ENCODE data around the gene RSPH6A. TPM values are rescaled to one million over a fixed set of nuclear protein-coding genes. Genes with fewer than 3 reads are reported as not detected.

Gene RSPH6A
- total and polyA plus RNA-seq, 2 experiments from 2014 or later = not detected

DNA sequence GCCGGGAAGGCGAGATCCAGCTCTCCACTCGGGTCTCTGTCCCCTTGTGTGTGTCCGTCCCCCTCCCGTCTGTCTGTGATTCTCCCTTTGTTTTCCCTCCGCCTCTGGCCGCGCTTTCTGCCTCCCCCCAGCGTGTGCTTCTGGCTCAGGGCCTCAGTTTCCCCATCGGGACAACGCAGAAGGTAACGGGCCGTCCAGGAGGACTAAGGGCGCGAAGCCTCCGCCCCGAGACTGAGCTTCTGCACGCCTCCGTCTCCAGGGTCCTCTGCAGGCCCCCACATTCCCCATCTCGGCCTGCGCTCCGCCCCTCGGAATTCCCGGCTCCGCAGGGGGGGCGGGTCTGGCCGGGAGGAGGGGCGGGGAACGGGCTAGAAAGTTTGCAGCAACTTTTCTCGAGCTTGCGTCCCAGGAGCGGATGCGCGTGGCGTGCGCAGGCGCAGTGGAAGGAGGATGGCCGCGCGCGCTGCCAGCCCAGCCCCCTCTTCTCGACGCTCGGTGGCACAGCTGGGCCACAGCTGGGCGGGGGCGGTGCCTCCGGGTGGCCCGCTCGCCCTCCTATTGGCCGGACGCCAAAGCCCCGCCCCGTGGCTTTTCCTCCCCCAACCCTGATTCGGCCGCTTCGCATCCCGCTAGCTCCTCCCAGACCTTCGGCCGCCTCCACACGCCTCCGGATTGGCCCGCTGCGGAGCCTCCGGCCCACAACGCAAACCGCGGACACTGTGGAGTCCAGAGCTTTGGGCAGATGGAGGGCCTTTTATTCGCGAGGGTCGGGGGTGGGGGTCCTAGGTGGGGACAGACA is 45.9 kb downstream of the RSPH6A start, which contains the start of gene SIX5:
Gene SIX5 (minus strand): TSS at position 269 of the 799 bp plus-strand sequence. CDS start 408 bp downstream, outside the sequence.
- TF ChIP-seq EZH2 (IDR thresholded peaks at IDR 0.05; ENCODE audit: insufficient read depth, poor library complexity, severe bottlenecking) (no peak), EZH2phosphoT487 (IDR thresholded peaks at IDR 0.05; ENCODE audit: insufficient read depth, low read depth) (no peak)
- H3K27ac ChIP-seq = peak within 1 kb of the TSS; percentile 94
- H3K4me2 ChIP-seq (ENCODE audit: unreplicated experiment) = peak within 1 kb of the TSS; percentile 99
- peaks cover 5% of the 10 kb centered on the region; the same call in 1 of the 2 replicates for H3K4me1 ChIP-seq (ENCODE audit: insufficient read depth)
- H4K20me1 ChIP-seq (ENCODE audit: insufficient read depth) = no peaks in the 10 kb centered on the region
- H3K9me2 ChIP-seq (ENCODE audit: insufficient read depth) = no peaks in the 10 kb centered on the region
- no peaks in the 10 kb centered on the region for H3K9me3 ChIP-seq (ENCODE audit: low read depth)
- H3K27me3 ChIP-seq (replicated peaks; ENCODE audit: insufficient read depth) = no peaks in the 10 kb centered on the region
- H3F3A ChIP-seq (ENCODE audit: insufficient read depth) = peaks cover 11% of the 10 kb centered on the region
- peak within 1 kb of the TSS; percentile 95 for H3K9ac ChIP-seq
- H3K79me2 ChIP-seq (ENCODE audit: insufficient read depth) = peaks cover 18% of the 10 kb centered on the region; the same call in 1 of the 2 replicates
- peak within 1 kb of the TSS; percentile 95 for H3K4me3 ChIP-seq
- H3K36me3 ChIP-seq (ENCODE audit: low read depth) = no peaks in the 10 kb centered on the region
- peak; percentile 98 for DNase-seq
- peak within 1 kb of the TSS; percentile 67 for H2AFZ ChIP-seq
- in situ Hi-C loops (cut with MboI) = no loop called here
- WGBS, 2 experiments (ENCODE audit: low coverage in 1 of 2, low lambda C conversion rate in 2 of 2, missing lambda C conversion rate in 2 of 2) = 1 to 2% methylated on average over 55 to 56 of the region's 70 CpGs

DNA sequence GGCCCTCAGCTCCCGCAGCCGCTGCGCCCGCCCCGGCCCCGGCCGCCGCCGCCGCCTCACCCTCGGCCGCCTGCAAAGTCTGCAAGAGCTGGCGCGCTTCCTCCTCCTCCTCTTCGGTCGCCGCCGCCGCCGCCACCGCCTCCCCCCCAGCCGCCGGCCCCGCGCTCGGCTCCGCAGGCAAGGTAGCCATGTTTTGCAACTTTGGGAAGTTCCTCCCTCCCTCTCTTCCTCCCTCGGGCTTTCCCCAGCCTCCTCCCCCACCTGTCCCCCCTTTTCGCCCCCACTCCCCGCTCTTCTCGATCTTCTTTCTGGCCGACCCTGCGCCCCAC is 46.5 kb downstream of the RSPH6A start:
- 0% methylated on average over 1 to 15 of the region's 33 CpGs for WGBS, 2 experiments (ENCODE audit: low coverage in 1 of 2, low lambda C conversion rate in 2 of 2, missing lambda C conversion rate in 2 of 2)
- H3K9ac ChIP-seq = peak overlapping the region; percentile 95
- peak overlapping the region; percentile 94 for H3K27ac ChIP-seq
- H3K79me2 ChIP-seq (ENCODE audit: insufficient read depth) = peaks cover 18% of the 10 kb centered on the region; the same call in 1 of the 2 replicates
- H4K20me1 ChIP-seq (ENCODE audit: insufficient read depth) = no peaks in the 10 kb centered on the region
- peaks cover 11% of the 10 kb centered on the region for H3F3A ChIP-seq (ENCODE audit: insufficient read depth)
- H3K4me1 ChIP-seq (ENCODE audit: insufficient read depth) = peaks cover 5% of the 10 kb centered on the region; the same call in 1 of the 2 replicates
- H3K4me2 ChIP-seq (ENCODE audit: unreplicated experiment) = peak overlapping the region; percentile 95
- H3K9me3 ChIP-seq (ENCODE audit: low read depth) = no peaks in the 10 kb centered on the region
- in situ Hi-C loops (cut with MboI) = no loop called here
- H3K27me3 ChIP-seq (replicated peaks; ENCODE audit: insufficient read depth) = no peaks in the 10 kb centered on the region
- TF ChIP-seq EZH2phosphoT487 (IDR thresholded peaks at IDR 0.05; ENCODE audit: insufficient read depth, low read depth) (no peak), EZH2 (IDR thresholded peaks at IDR 0.05; ENCODE audit: insufficient read depth, poor library complexity, severe bottlenecking) (no peak)
- DNase-seq = peak; percentile 81
- H3K4me3 ChIP-seq = peak overlapping the region; percentile 95
- H2AFZ ChIP-seq = peak overlapping the region; percentile 67
- no peaks in the 10 kb centered on the region for H3K36me3 ChIP-seq (ENCODE audit: low read depth)
- no peaks in the 10 kb centered on the region for H3K9me2 ChIP-seq (ENCODE audit: insufficient read depth)

- H3K27ac ChIP-seq = peak overlapping the region; percentile 94
- H2AFZ ChIP-seq = peak overlapping the region; percentile 45
- H3K9ac ChIP-seq = peak overlapping the region; percentile 95
- peaks cover 11% of the 10 kb centered on the region for H3F3A ChIP-seq (ENCODE audit: insufficient read depth)
- in situ Hi-C loops (cut with MboI) = no loop called here
- TF ChIP-seq EZH2phosphoT487 (IDR thresholded peaks at IDR 0.05; ENCODE audit: insufficient read depth, low read depth) = no peak
- TF ChIP-seq EZH2 (IDR thresholded peaks at IDR 0.05; ENCODE audit: insufficient read depth, poor library complexity, severe bottlenecking) = no peak
- WGBS, 2 experiments (ENCODE audit: low coverage in 1 of 2, low lambda C conversion rate in 2 of 2, missing lambda C conversion rate in 2 of 2) = 1 to 2% methylated on average over 55 to 80 of the region's 102 CpGs
- H3K9me2 ChIP-seq (ENCODE audit: insufficient read depth) = no peaks in the 10 kb centered on the region
- peak overlapping the region; percentile 95 for H3K4me2 ChIP-seq (ENCODE audit: unreplicated experiment)
- no peaks in the 10 kb centered on the region for H3K27me3 ChIP-seq (replicated peaks; ENCODE audit: insufficient read depth)
- peaks cover 5% of the 10 kb centered on the region; the same call in 1 of the 2 replicates for H3K4me1 ChIP-seq (ENCODE audit: insufficient read depth)
- peak; percentile 84 for DNase-seq
- no peaks in the 10 kb centered on the region for H3K9me3 ChIP-seq (ENCODE audit: low read depth)
- H3K4me3 ChIP-seq = peak overlapping the region; percentile 95
- H4K20me1 ChIP-seq (ENCODE audit: insufficient read depth) = no peaks in the 10 kb centered on the region
- H3K79me2 ChIP-seq (ENCODE audit: insufficient read depth) = peaks cover 18% of the 10 kb centered on the region; the same call in 1 of the 2 replicates
- no peaks in the 10 kb centered on the region for H3K36me3 ChIP-seq (ENCODE audit: low read depth)
These were observed 47.0 kb downstream of the RSPH6A start for GRCh38 chr19:45767881-45768654.

DNA sequence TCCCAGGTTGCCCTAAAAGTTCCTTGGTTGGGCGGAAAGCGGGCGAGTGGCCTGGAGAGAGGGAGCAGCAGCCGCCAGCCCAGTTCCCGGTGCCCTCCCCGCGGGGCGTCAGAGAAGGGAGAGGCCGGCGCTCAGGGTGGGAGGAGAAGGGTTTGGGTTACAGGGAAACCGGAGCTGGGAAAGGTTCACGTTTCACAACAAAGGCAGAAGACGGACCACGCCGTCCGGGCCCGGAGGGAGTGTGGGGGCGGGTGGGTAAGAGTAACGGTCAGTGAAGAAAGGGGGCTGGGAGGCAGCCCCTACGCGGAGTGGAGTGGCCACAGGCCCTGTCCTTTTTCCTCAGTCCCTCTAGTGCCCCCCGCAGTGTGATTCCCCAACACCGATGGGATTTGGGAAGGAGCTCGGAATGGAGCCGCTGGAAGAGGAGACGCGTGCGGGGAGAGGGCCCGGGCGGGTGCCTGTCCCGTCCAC is 47.7 kb downstream of the RSPH6A start:
- Histone ChIP-seq H3F3A (ENCODE audit: insufficient read depth) (peaks cover 11% of the 10 kb centered on the region), H3K4me2 (ENCODE audit: unreplicated experiment) (peak overlapping the region; percentile 95), H3K27ac (peak overlapping the region; percentile 94), H3K9me3 (ENCODE audit: low read depth) (no peaks in the 10 kb centered on the region), H3K9me2 (ENCODE audit: insufficient read depth) (no peaks in the 10 kb centered on the region), H3K79me2 (ENCODE audit: insufficient read depth) (peaks cover 18% of the 10 kb centered on the region; the same call in 1 of the 2 replicates), H3K4me1 (ENCODE audit: insufficient read depth) (peaks cover 5% of the 10 kb centered on the region; the same call in 1 of the 2 replicates), H2AFZ (peak overlapping the region; percentile 52), H4K20me1 (ENCODE audit: insufficient read depth) (no peaks in the 10 kb centered on the region), H3K27me3 (replicated peaks; ENCODE audit: insufficient read depth) (no peaks in the 10 kb centered on the region), H3K4me3 (peak overlapping the region; percentile 95), H3K9ac (peak overlapping the region; percentile 95), H3K36me3 (ENCODE audit: low read depth) (no peaks in the 10 kb centered on the region)
- in situ Hi-C loops (cut with MboI) = no loop called here
- WGBS, 2 experiments (ENCODE audit: low coverage in 1 of 2, low lambda C conversion rate in 2 of 2, missing lambda C conversion rate in 2 of 2) = 0% methylated on average over 30 to 31 of the region's 31 CpGs
- peak; percentile 92 for DNase-seq
- TF ChIP-seq EZH2 (IDR thresholded peaks at IDR 0.05; ENCODE audit: insufficient read depth, poor library complexity, severe bottlenecking) = no peak
- TF ChIP-seq EZH2phosphoT487 (IDR thresholded peaks at IDR 0.05; ENCODE audit: insufficient read depth, low read depth) = no peak

Data from GM23248 (cell line).